ENCODE data around the gene SIRT3.
"Not testable (repeated sequence)": the region's sequence is repeated elsewhere in the genome, so short reads cannot be mapped to it uniquely, and the experiment has no call there.

The SIRT3 gene

GRCh38 chr11:223884-224283 is 12.3 kb downstream of the SIRT3 start:
- Mint-ChIP-seq H3K27ac (no peak overlapping the region), H3K9me3 (no peaks in the 10 kb centered on the region), H3K36me3 (ENCODE audit: insufficient read depth) (peaks cover 4% of the 10 kb centered on the region), H3K27me3 (no peaks in the 10 kb centered on the region), H3K4me1 (ENCODE audit: low read depth in 2 of 2) (peaks cover 7 to 17% of the 10 kb centered on the region in 2 donors), H3K4me3 (no peak overlapping the region)
- DNase-seq, result no peak
- ATAC-seq (replicated peaks), result no peak

GRCh38 chr11:223026-223789 is 12.9 kb downstream of the SIRT3 start:
- Mint-ChIP-seq H3K4me1 (ENCODE audit: low read depth in 2 of 2) (peaks cover 7 to 11% of the 10 kb centered on the region in 2 donors), H3K27ac (no peak overlapping the region), H3K4me3 (no peak overlapping the region), H3K27me3 (no peaks in the 10 kb centered on the region), H3K9me3 (no peaks in the 10 kb centered on the region), H3K36me3 (ENCODE audit: insufficient read depth) (peaks cover 4% of the 10 kb centered on the region)
- no peak for ATAC-seq (replicated peaks)
- no peak for DNase-seq

GRCh38 chr11:221998-222789 is 13.9 kb downstream of the SIRT3 start:
- Mint-ChIP-seq H3K4me1 (ENCODE audit: low read depth in 2 of 2) (peaks cover 6% of the 10 kb centered on the region in 2 donors), H3K27ac (no peak overlapping the region), H3K27me3 (no peaks in the 10 kb centered on the region), H3K36me3 (ENCODE audit: insufficient read depth) (peaks cover 4% of the 10 kb centered on the region), H3K9me3 (no peaks in the 10 kb centered on the region), H3K4me3 (no peak overlapping the region)
- DNase-seq (no peak), ATAC-seq (replicated peaks) (no peak)

GRCh38 chr11:221539-221938 is 14.6 kb downstream of the SIRT3 start:
- Mint-ChIP-seq H3K36me3 (ENCODE audit: insufficient read depth) (peaks cover 4% of the 10 kb centered on the region), H3K27ac (no peak overlapping the region), H3K9me3 (no peaks in the 10 kb centered on the region), H3K27me3 (no peaks in the 10 kb centered on the region), H3K4me1 (ENCODE audit: low read depth in 2 of 2) (peaks cover 6% of the 10 kb centered on the region in 2 donors), H3K4me3 (no peak overlapping the region)
- no peak for ATAC-seq (replicated peaks)
- no peak for DNase-seq

GRCh38 chr11:220641-221215 is 15.4 kb downstream of the SIRT3 start:
- not testable (repeated sequence) for H3K9me3 Mint-ChIP-seq; H3K4me3 Mint-ChIP-seq; H3K27ac Mint-ChIP-seq; DNase-seq; ATAC-seq (replicated peaks); H3K36me3 Mint-ChIP-seq (ENCODE audit: insufficient read depth); H3K4me1 Mint-ChIP-seq (ENCODE audit: low read depth in 2 of 2); H3K27me3 Mint-ChIP-seq

- no peak overlapping the region for H3K27ac Mint-ChIP-seq
- no peak for DNase-seq
- no peaks in the 10 kb centered on the region for H3K27me3 Mint-ChIP-seq
- H3K9me3 Mint-ChIP-seq, result no peaks in the 10 kb centered on the region
- no peak for ATAC-seq (replicated peaks)
- no peak overlapping the region for H3K4me3 Mint-ChIP-seq
- peaks cover 0 to 11% of the 10 kb centered on the region in 2 donors for H3K4me1 Mint-ChIP-seq (ENCODE audit: low read depth in 2 of 2)
- peaks cover 19% of the 10 kb centered on the region for H3K36me3 Mint-ChIP-seq (ENCODE audit: insufficient read depth)
These were observed 17.1 kb downstream of the SIRT3 start for GRCh38 chr11:218815-219593.

GRCh38 chr11:217704-218103 is 18.4 kb downstream of the SIRT3 start:
- ATAC-seq (replicated peaks) (no peak), DNase-seq (no peak)

GRCh38 chr11:216081-216974 is 19.8 kb downstream of the SIRT3 start:
- no peak overlapping the region for H3K4me3 Mint-ChIP-seq
- ATAC-seq (replicated peaks), result no peak
- H3K4me1 Mint-ChIP-seq (ENCODE audit: low read depth in 2 of 2), result peaks cover 6 to 8% of the 10 kb centered on the region in 2 donors

More at GRCh38 chr11:217704-218103, 18.4 kb downstream of the SIRT3 start:
- Mint-ChIP-seq H3K27me3 (no peaks in the 10 kb centered on the region), H3K36me3 (ENCODE audit: insufficient read depth) (peaks cover 32% of the 10 kb centered on the region), H3K27ac (peak overlapping the region in 1 of 2 donors; percentile 36), H3K4me3 (no peak overlapping the region), H3K4me1 (ENCODE audit: low read depth in 2 of 2) (peaks cover 4 to 12% of the 10 kb centered on the region in 2 donors), H3K9me3 (no peaks in the 10 kb centered on the region)

GRCh38 chr11:215581-216037 is 20.5 kb downstream of the SIRT3 start:
- ATAC-seq (replicated peaks) (no peak), DNase-seq (no peak)
- no peak overlapping the region for H3K4me3 Mint-ChIP-seq
- peaks cover 40% of the 10 kb centered on the region for H3K36me3 Mint-ChIP-seq (ENCODE audit: insufficient read depth)
- H3K9me3 Mint-ChIP-seq, result no peaks in the 10 kb centered on the region
- no peaks in the 10 kb centered on the region for H3K27me3 Mint-ChIP-seq
- H3K27ac Mint-ChIP-seq, result peak overlapping the region in 1 of 2 donors; percentile 51
- peaks cover 6 to 9% of the 10 kb centered on the region in 2 donors for H3K4me1 Mint-ChIP-seq (ENCODE audit: low read depth in 2 of 2)

More at GRCh38 chr11:216081-216974, 19.8 kb downstream of the SIRT3 start:
- no peak overlapping the region for H3K27ac Mint-ChIP-seq
- H3K36me3 Mint-ChIP-seq (ENCODE audit: insufficient read depth), result peaks cover 38% of the 10 kb centered on the region
- H3K9me3 Mint-ChIP-seq, result no peaks in the 10 kb centered on the region
- no peaks in the 10 kb centered on the region for H3K27me3 Mint-ChIP-seq
- no peak for DNase-seq

- H3K27me3 Mint-ChIP-seq, result no peaks in the 10 kb centered on the region
- peaks cover 46% of the 10 kb centered on the region for H3K36me3 Mint-ChIP-seq (ENCODE audit: insufficient read depth)
- H3K4me3 Mint-ChIP-seq, result no peak overlapping the region
- DNase-seq (no peak), ATAC-seq (replicated peaks) (no peak)
- no peaks in the 10 kb centered on the region for H3K9me3 Mint-ChIP-seq
- H3K4me1 Mint-ChIP-seq (ENCODE audit: low read depth in 2 of 2), result peaks cover 13 to 16% of the 10 kb centered on the region in 2 donors
- H3K27ac Mint-ChIP-seq, result no peak overlapping the region
These were observed 22.1 kb downstream of the SIRT3 start for GRCh38 chr11:214083-214482.

- peaks cover 16 to 19% of the 10 kb centered on the region in 2 donors for H3K4me1 Mint-ChIP-seq (ENCODE audit: low read depth in 2 of 2)
- no peak overlapping the region for H3K4me3 Mint-ChIP-seq
- DNase-seq, result no peak
- H3K27ac Mint-ChIP-seq, result peak overlapping the region; percentile 38 to 75
- ATAC-seq (replicated peaks), result no peak
- peaks cover 54% of the 10 kb centered on the region for H3K36me3 Mint-ChIP-seq (ENCODE audit: insufficient read depth)
- no peaks in the 10 kb centered on the region for H3K27me3 Mint-ChIP-seq
- no peaks in the 10 kb centered on the region for H3K9me3 Mint-ChIP-seq
These were observed 23.0 kb downstream of the SIRT3 start for GRCh38 chr11:213111-213510.
